Left lobe of liver (tissue), 2 donors: ENCODE results near the gene CKAP2L. TPM values are rescaled to one million over a fixed set of nuclear protein-coding genes. Genes with fewer than 3 reads are reported as not detected.
"Not testable (repeated sequence)": the region's sequence is repeated elsewhere in the genome, so short reads cannot be mapped to it uniquely, and the experiment has no call there.

Experiments used
- ATAC-seq: fragments of 200-7000 bp; cut with Tn5 transposase; one replicate; pipeline ENCODE4 v1.9.1; 2020; ENCODE audit warnings: mild to moderate bottlenecking, moderate library complexity
- DNase-seq: peaks from one replicate; pipeline ENCODE4 v3.0.0-alpha.2; 2020; ENCODE audit warnings: low spot score
- total RNA-seq: library from RNA; stranded (reverse); gene quantifications from one replicate; pipeline ENCODE4 v1.2.1, GENCODE V29; 2021
- donor health status: DM: no; HTN: no; CAD: no; lungs with moderate emphysema.
- donor health status: DM: no; HTN: yes; CAD: no.

The CKAP2L gene
- total RNA-seq, 1 donor from 2014 or later: 0.08 TPM

DNA sequence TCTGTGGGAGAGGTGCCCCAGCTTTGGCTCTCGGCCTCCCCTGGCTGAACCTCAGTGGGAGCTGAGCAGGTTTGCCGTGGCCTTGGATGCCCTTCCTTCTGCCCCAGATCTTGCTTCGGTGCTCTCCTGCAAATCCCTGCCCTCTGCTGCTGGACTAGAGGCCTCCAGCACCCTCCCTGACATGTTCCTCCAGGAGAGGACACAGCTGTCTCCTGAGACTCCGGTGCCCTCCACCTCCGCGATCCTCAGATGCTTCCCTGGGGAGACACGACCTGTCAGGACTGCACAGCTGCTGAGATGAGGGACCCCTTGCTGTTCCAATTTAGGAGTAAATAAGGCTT lies 50.9 kb downstream of the CKAP2L start:
- no peak for DNase-seq
- ATAC-seq: no peak

- ATAC-seq (peak; percentile 20), DNase-seq (no peak)
These were observed 51.4 kb downstream of the CKAP2L start for GRCh38 chr2:112712903-112713584.

DNA sequence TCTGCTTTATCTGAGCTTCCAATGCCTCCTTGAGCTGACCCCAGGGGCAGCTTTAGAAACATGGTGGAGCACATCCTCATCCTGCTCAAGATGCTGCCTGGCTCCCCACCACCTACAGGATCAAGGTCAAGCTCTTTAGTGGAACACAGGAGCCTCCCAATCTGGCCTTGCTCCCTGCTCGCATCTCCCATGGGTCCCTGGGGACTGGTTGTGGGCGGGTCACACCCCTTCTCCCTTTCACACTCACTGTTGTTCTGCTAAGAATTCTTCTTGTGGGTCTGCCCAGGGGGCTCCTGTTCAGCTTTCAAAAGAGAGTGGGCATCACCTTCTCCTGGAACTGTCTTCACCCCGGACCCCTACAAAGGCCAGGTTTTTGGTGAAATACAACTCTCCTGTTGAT lies 51.9 kb downstream of the CKAP2L start:
- no peak for ATAC-seq
- no peak for DNase-seq

DNA sequence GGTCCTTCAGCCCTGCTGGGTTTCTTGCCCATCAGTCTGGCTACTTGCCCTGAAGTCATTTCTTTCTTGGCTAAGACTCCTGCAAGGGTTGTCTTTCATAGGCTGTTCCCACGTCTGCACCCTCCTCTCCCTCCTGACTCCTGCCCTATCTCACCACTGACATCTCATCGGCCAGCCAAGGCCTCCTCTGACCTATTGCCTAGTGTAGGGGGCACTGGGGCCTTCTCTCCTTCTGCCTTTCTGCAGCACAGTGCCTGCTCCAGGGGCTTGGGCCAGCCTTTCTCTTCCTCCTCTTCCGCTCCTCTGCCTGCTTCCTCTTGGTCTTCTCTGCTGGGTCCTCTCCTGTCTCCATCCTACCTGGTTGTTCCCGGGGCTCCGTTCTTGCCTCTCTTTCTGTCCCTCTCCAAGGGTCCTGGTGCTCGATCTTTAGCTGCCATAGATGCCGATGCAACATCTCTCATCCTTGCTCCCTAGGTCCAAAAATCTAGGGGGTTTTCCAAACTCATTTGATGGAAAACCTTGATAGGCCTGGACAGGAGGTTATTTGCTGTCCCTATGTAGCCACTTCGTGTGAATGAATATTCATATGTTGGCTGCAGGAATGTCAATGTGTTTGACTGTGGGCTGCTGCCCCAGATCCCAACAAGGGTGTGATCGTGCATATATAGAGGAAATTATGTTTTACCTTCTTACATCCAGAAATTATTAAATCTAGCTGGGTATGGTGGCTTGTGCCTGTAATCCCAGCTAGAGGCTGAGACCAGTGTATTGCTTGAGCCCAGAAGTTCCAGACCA lies 53.3 kb downstream of the CKAP2L start:
- DNase-seq: no peak
- no peak for ATAC-seq

DNA sequence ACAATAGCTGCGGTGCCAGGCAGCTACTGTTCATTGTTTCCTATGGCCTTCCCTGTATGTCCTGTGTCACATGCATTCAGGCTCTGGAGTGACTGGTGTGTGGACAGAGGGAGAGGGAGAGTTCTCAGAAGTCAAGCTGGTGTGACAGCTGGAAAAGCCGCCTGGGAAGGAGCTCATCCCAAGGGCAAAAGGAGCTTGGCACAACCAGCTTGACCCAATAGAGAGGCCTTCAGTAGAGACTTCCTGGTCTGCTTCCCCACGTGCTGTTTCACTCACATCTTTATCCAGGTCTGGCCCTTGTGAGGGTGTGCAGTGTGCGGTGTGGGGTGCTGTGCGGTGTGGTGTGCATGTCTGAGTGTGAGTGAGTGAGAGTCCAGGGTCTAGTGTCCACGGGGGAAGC lies 54.7 kb downstream of the CKAP2L start:
- no peak for ATAC-seq
- no peak for DNase-seq

DNA sequence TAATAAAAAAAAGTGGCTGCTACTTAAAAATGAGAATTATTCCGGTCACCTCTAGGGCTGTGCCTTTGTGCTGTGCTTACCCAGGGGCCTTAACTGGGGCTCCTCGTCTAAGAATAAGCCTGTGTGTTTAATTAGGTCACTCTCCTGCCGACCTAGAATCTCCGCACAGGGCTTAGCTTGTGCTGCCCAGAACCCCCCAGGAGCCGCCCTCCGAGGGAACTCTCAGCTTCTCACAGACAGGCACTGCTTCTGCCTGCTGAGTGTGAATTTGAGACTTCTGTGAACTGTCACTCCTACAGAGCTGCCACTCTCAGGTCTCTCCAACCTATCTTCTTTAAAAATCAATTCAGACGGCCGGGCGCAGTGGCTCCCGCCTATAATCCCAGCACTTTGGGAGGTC lies 55.4 kb downstream of the CKAP2L start:
- DNase-seq (no peak), ATAC-seq (no peak)

DNA sequence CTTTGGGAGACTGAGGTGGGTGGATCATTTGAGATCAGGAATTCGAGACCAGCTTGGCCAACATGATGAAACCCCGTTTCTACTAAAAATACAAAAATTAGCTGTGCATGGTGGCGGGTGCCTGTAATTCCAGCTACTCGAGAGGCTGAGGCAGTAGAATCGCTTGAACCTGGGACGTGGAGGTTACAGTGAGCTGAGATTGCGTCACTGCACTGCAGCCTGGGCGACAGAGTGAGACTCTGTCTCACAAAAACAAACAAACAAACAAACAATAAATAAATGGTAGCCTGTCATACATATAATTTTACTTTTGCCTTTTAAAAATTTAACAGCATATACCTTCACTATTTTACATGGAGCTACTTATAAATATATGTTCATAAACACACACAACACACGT lies 57.5 kb downstream of the CKAP2L start:
- ATAC-seq, DNase-seq: not testable (repeated sequence)

GRCh38 chr2:112706170-112706664 lies 58.2 kb downstream of the CKAP2L start:
- ATAC-seq: no peak
- DNase-seq: peak; percentile 28

GRCh38 chr2:112705575-112705974 lies 58.8 kb downstream of the CKAP2L start:
- DNase-seq: peak; percentile 16

DNA sequence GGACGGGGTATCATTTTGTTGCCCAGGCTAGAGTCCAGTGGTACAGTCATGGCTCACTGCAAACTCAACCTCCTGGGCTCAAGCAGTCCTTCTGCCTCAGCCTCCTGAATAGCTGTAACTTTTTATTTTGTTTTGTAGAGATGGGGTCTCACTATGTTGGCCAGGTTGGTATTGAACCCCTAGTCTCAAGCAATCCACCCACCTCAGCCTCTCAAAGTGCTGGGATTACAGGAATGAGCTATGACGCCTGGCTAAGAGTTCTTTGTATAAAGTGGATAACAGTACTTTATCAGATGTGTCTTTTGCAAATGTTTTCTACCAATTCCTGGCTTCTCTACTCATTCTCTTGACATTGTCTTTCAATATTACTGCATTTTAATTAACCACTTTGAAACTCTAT lies 60.7 kb downstream of the CKAP2L start:
- DNase-seq (no peak), ATAC-seq (no peak)

More at GRCh38 chr2:112705575-112705974, 58.8 kb downstream of the CKAP2L start:
- ATAC-seq: no peak

DNA sequence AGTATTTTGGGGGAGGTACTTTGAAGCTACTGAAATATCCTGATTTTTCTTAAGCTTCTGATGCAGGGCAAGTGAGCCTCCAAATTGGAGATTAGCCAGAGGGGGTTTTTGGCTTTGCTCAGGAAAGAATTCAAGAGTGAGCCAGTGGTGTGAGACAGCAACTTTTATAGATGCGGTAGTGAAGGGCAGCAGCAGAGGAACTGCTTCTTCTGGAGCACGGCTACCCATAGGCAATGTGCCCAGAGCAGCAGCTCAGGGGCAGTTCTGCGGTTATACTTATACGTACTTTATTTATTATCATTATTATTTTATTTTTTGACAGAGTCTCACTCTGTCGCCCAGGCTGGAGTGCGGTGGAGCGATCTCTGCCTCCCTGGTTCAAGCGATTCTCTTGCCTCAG lies 63.4 kb downstream of the CKAP2L start:
- ATAC-seq (peak; percentile 26), DNase-seq (no peak)

GRCh38 chr2:112699984-112700667 lies 64.3 kb downstream of the CKAP2L start:
- ATAC-seq (no peak), DNase-seq (no peak)

- ATAC-seq: no peak
- DNase-seq: no peak
These were observed 65.4 kb downstream of the CKAP2L start for GRCh38 chr2:112698834-112699515.

DNA sequence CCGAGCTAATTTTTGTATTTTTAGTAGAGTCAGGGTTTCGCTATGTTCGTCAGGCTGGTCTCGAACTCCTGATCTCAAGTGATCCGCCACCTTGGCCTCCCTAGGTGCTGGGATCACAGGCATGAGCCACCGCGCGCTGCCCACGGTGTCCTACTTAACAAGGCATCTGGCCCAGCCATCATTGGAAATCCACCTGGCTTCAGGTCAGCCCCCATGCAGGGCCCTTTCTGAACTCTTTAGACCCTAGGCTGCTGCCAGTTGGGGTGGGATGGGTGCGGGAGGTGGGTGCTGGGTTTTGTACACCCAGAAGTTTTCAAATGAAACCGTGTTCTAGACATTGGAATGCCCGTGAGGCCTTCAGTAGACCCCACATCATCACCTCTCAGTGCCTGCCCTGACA lies 70.2 kb downstream of the CKAP2L start:
- DNase-seq: no peak
- ATAC-seq: no peak

GRCh38 chr2:112693596-112693995 lies 70.8 kb downstream of the CKAP2L start:
- no peak for DNase-seq
- no peak for ATAC-seq

GRCh38 chr2:112692918-112693317 lies 71.5 kb downstream of the CKAP2L start:
- DNase-seq (no peak), ATAC-seq (no peak)

GRCh38 chr2:112692495-112692911 lies 71.9 kb downstream of the CKAP2L start:
- DNase-seq: no peak
- ATAC-seq: peak; percentile 49

DNA sequence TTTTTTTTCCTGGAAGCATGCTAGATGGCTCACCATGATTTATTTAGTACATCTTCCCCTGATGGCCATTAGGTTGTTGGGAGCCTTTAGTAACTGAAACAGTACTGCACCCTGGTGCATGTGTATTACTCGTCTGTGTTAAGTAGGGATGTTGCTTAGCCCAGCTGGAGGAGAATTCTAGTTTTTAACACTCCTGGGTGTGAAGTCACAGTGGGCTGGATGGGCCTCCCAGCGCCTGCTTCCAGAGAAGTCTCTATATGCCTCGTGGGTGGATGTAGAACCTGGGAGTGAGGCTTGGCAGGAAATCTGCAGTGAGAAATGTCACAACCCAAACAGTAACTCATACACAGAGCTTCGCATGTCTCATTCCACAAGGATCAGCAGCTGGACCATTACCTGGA lies 72.5 kb downstream of the CKAP2L start:
- no peak for DNase-seq

GRCh38 chr2:112690853-112691401 lies 73.5 kb downstream of the CKAP2L start:
- ATAC-seq (peak; percentile 98), DNase-seq (peak; percentile 76)

More for the DNA sequence above, 72.5 kb downstream of the CKAP2L start:
- no peak for ATAC-seq

DNA sequence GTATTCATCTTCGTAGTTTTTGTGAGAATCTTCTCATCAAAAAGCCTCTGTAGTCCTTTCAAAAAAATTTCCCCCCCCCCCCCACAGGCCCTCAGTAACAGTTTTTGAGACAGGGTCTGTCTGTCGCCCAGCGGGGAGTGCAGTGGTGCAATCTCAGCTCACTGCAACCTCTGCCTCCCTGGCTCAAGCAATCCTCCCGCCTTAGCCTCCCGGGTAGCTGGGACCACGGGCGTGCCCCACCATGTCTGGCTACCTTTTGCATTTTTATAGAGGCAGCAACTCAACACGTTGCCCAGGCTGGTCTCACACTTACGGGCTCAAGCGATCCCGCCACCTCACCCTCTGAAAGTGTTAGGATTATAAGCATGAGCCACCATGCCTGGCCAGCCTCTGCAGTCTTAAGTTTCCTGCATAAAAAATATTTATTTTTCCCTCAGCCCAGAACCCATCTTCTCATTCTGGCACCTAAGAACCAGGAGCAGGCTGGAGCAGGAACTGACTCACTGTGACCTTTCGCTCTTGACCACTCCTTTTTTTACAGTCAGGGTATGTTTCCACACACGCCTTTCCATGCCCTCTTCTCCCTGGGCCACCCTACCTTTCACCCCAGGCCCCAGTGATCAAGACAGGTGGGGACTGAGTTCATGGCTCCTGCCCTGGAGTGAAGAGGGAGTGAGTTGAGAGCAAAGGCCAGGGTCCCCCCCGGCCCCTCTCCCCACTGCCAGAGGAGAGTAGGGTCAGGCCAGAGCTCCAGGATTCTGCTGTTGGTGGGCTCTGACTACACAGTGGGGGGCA lies 76.1 kb downstream of the CKAP2L start:
- ATAC-seq (no peak), DNase-seq (no peak)
